SH-SY5Y (cell line): Measurements from ENCODE around the gene CBS.
"Not testable (repeated sequence)": the region's sequence is repeated elsewhere in the genome, so short reads cannot be mapped to it uniquely, and the experiment has no call there.

ENCODE experiments used
- GATA2 ChIP-seq: IDR thresholded peaks from 2 replicates; pipeline ENCODE4 v1.6.1; 2011; ENCODE audit warnings: mild to moderate bottlenecking, low read depth, low read length
- GATA3 ChIP-seq: IDR thresholded peaks from 2 replicates; pipeline ENCODE4 v1.6.1; 2011; ENCODE audit warnings: low read depth, mild to moderate bottlenecking, low read length, moderate library complexity

DNA sequence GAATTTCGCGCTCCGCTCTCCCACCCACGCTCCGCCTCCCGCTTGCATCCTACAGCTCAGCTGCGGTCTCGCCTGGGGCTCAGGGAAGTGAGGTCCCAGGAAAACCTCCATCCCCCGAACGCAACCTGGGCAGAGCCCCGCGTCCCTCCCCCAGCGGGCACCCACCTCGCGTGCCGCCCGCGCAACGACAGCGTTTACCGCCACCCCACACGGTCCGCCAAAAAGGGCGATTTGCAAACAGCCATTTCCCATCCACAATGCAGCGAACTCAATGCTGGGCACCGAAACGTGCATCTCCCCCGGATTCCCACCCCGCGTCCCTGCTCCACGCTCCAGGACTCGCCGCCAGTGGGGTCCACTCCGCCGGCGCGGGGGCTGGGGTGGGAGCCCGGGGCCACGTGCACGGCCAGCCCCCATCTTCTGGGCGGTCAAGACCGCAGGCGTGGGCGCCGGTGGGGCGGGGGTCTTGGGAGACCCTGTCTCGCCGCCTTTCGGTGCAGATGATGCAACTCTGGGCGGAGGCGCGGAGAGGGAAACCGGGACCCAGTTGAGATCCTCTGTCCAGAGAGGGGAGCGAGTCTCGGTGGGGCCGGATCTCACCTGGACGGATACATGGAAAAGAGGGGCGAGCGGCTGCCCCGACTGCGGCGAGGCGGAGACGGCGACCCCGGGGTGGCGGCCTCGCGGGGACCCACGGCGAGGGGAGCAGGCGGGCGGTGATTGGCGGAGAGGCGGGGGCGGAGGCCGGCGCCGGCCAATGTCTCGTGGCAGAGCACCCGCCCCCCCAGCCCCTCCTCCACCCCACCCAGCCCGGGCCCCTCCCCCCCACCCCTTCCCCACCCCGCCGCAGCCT, at the start of gene CBS:
- not testable (repeated sequence) for TF ChIP-seq GATA2, GATA3
